RKO (cell line): ENCODE results near the gene ANXA6.
"Not testable (repeated sequence)": the region's sequence is repeated elsewhere in the genome, so short reads cannot be mapped to it uniquely, and the experiment has no call there.

Experiments used
- DNase-seq: peaks from one replicate; pipeline ENCODE4 v3.0.0-alpha.2; 2016; ENCODE audit warnings: low spot score

ANXA6 gene

GRCh38 chr5:151181818-151182523 lies 24.4 kb upstream of the ANXA6 start:
- DNase-seq, result no peak

GRCh38 chr5:151180291-151180690 lies 22.7 kb upstream of the ANXA6 start:
- no peak for DNase-seq

GRCh38 chr5:151179489-151179840 lies 21.9 kb upstream of the ANXA6 start:
- DNase-seq, result no peak

GRCh38 chr5:151178777-151179488 lies 21.4 kb upstream of the ANXA6 start:
- no peak for DNase-seq

GRCh38 chr5:151178372-151178771 lies 20.8 kb upstream of the ANXA6 start:
- DNase-seq, result no peak

GRCh38 chr5:151176268-151176667 lies 18.7 kb upstream of the ANXA6 start:
- not testable (repeated sequence) for DNase-seq

- DNase-seq, result no peak
Observed at GRCh38 chr5:151174612-151175101, 17.1 kb upstream of the ANXA6 start.

- no peak for DNase-seq
Observed at GRCh38 chr5:151173711-151174611, 16.4 kb upstream of the ANXA6 start.

- DNase-seq, result no peak
Observed at GRCh38 chr5:151171529-151171928, 13.9 kb upstream of the ANXA6 start.

- DNase-seq, result no peak
Observed at GRCh38 chr5:151168602-151169344, 11.2 kb upstream of the ANXA6 start.

GRCh38 chr5:151167022-151167421 lies 9.4 kb upstream of the ANXA6 start:
- no peak for DNase-seq

- DNase-seq, result peak; percentile 79
Observed at GRCh38 chr5:151164687-151165392, 7.3 kb upstream of the ANXA6 start.

GRCh38 chr5:151162776-151163175 lies 5.2 kb upstream of the ANXA6 start:
- DNase-seq, result no peak

- no peak for DNase-seq
Observed at GRCh38 chr5:151159649-151160373, 2.2 kb upstream of the ANXA6 start.

GRCh38 chr5:151158287-151158661 lies 695 bp upstream of the ANXA6 start:
- peak; percentile 12 for DNase-seq

- DNase-seq, result peak; percentile 42
Observed at GRCh38 chr5:151156507-151157420, 815 bp downstream of the ANXA6 start.

- peak; percentile 30 for DNase-seq
Observed at GRCh38 chr5:151155775-151156506, 1.6 kb downstream of the ANXA6 start.

- DNase-seq, result no peak
Observed at GRCh38 chr5:151154931-151155774, 2.4 kb downstream of the ANXA6 start.
